ENCODE measurements around the gene P2RY4. TPM values are rescaled to one million over a fixed set of nuclear protein-coding genes. Genes with fewer than 3 reads are reported as not detected.

The P2RY4 gene
- total RNA-seq, 2 donors from 2014 or later: 1.4 to 3.9 TPM

- TF ChIP-seq CTCF (IDR thresholded peaks at IDR 0.05): no peak
- H3K4me1 ChIP-seq (ENCODE audit: control insufficient read depth in 1 of 2, low read depth in 2 of 2): no peaks in the 10 kb centered on the region
- H3K36me3 ChIP-seq: no peaks in the 10 kb centered on the region
- no peak overlapping the region for H3K27ac ChIP-seq
- H3K4me3 ChIP-seq: no peak overlapping the region
- H3K27me3 ChIP-seq (replicated peaks; ENCODE audit: insufficient read depth): no peaks in the 10 kb centered on the region
- no peak for DNase-seq (ENCODE audit: low spot score)
- no peak for ATAC-seq (ENCODE audit: insufficient number of reproducible peaks, low FRiP score, low read depth)
- H3K9me3 ChIP-seq: no peaks in the 10 kb centered on the region
Measured at GRCh38 chrX:70241501-70241900, 18.5 kb downstream of the P2RY4 start.

GRCh38 chrX:70240751-70241150 is 19.3 kb downstream of the P2RY4 start:
- Histone ChIP-seq H3K36me3 (no peaks in the 10 kb centered on the region), H3K27ac (no peak overlapping the region), H3K4me3 (no peak overlapping the region), H3K9me3 (no peaks in the 10 kb centered on the region), H3K4me1 (ENCODE audit: control insufficient read depth in 1 of 2, low read depth in 2 of 2) (no peaks in the 10 kb centered on the region), H3K27me3 (replicated peaks; ENCODE audit: insufficient read depth) (no peaks in the 10 kb centered on the region)
- DNase-seq (ENCODE audit: low spot score) (no peak), ATAC-seq (ENCODE audit: insufficient number of reproducible peaks, low FRiP score, low read depth) (no peak)
- TF ChIP-seq CTCF (IDR thresholded peaks at IDR 0.05): no peak

DNA sequence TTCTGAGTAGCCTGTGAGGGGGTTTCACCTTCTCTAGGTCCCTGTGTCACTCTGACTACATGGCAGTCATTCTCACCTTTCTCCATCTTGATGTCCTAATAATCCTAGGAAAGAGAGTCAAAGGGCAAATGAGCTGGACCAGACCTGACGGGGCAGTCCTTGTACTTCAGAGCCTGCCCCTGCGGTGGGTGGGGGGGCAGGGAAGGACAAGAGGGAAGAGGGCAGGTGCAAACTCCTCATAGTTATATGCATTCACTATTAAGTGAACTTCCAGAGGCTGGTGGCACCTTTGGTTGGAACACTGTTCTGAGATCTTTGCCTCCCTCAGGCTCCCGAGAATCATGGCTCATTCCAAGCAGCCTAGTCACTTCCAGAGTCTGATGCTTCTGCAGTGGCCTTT is 25.6 kb downstream of the P2RY4 start, which contains the start of gene AWAT1:
AWAT1 (plus strand) TSS at position 301 of the 400 bp plus-strand sequence; CDS start at position 342, 41 bp downstream.
- no peaks in the 10 kb centered on the region for H3K36me3 ChIP-seq
- no peak within 1 kb of the TSS for H3K27ac ChIP-seq
- no peak within 1 kb of the TSS for H3K4me3 ChIP-seq
- H3K4me1 ChIP-seq (ENCODE audit: control insufficient read depth in 1 of 2, low read depth in 2 of 2): no peaks in the 10 kb centered on the region
- no peaks in the 10 kb centered on the region for H3K9me3 ChIP-seq
- ATAC-seq (ENCODE audit: insufficient number of reproducible peaks, low FRiP score, low read depth): no peak
- no peak for TF ChIP-seq CTCF (IDR thresholded peaks at IDR 0.05)
- DNase-seq (ENCODE audit: low spot score): no peak
- H3K27me3 ChIP-seq (replicated peaks; ENCODE audit: insufficient read depth): no peaks in the 10 kb centered on the region

GRCh38 chrX:70231666-70232065 is 28.3 kb downstream of the P2RY4 start:
- DNase-seq (ENCODE audit: low spot score) (no peak), ATAC-seq (ENCODE audit: insufficient number of reproducible peaks, low FRiP score, low read depth) (no peak)
- Histone ChIP-seq H3K4me3 (no peak overlapping the region), H3K27me3 (replicated peaks; ENCODE audit: insufficient read depth) (no peaks in the 10 kb centered on the region), H3K4me1 (ENCODE audit: control insufficient read depth in 1 of 2, low read depth in 2 of 2) (no peaks in the 10 kb centered on the region), H3K27ac (no peak overlapping the region), H3K9me3 (no peaks in the 10 kb centered on the region), H3K36me3 (no peaks in the 10 kb centered on the region)
- TF ChIP-seq CTCF (IDR thresholded peaks at IDR 0.05): no peak

- no peak for TF ChIP-seq CTCF (IDR thresholded peaks at IDR 0.05)
- Histone ChIP-seq H3K4me3 (no peak overlapping the region), H3K9me3 (no peaks in the 10 kb centered on the region), H3K27me3 (replicated peaks; ENCODE audit: insufficient read depth) (no peaks in the 10 kb centered on the region), H3K27ac (no peak overlapping the region), H3K36me3 (no peaks in the 10 kb centered on the region), H3K4me1 (ENCODE audit: control insufficient read depth in 1 of 2, low read depth in 2 of 2) (no peaks in the 10 kb centered on the region)
- DNase-seq (ENCODE audit: low spot score) (no peak), ATAC-seq (ENCODE audit: insufficient number of reproducible peaks, low FRiP score, low read depth) (no peak)
Measured at GRCh38 chrX:70226687-70227086, 33.3 kb downstream of the P2RY4 start.
